ENCODE measurements around the gene FAM163A. TPM values are rescaled to one million over a fixed set of nuclear protein-coding genes. Genes with fewer than 3 reads are reported as not detected.

The FAM163A gene
- total RNA-seq: not detected in 2 replicates

GRCh38 chr1:179742717-179743678 is at the start of gene FAM163A:
TSS of gene FAM163A (plus strand) at chr1:179743291. CDS start at chr1:179813098, 69,807 bp downstream.

Other genes with a start within 250 kb of the FAM163A start
- not detected in 2 replicates for gene NPHS2, start 167.3 kb upstream of the FAM163A start, total RNA-seq
- gene TDRD5, start 151.5 kb upstream of the FAM163A start, total RNA-seq: not detected in 2 replicates
- 40.7 and 50.9 TPM in 2 replicates for gene TOR1AIP2, start 134.5 kb downstream of the FAM163A start, total RNA-seq
- 35.8 and 36.2 TPM in 2 replicates for gene TOR1AIP1, start 139.0 kb downstream of the FAM163A start, total RNA-seq
- 42.8 and 44.4 TPM in 2 replicates for gene CEP350, start 211.5 kb downstream of the FAM163A start, total RNA-seq